Kidney (tissue), 14 donors: Measurements from ENCODE around the gene PIF1. TPM values are rescaled to one million over a fixed set of nuclear protein-coding genes. Genes with fewer than 3 reads are reported as not detected.

Source experiments
- DNase-seq, 5 donors: peaks; one replicate each; pipeline ENCODE4 v3.0.0-alpha.2; 2013 to 2020
- FAIRE-seq: peaks from 2 replicates; lab custom pipeline; 2012; peaks lifted over from hg19 to GRCh38; lab: Jason Lieb, UNC
- H3K27ac ChIP-seq, 2 donors: one replicate each; pipeline ENCODE4 v1.7.0; 2013; ENCODE audit warnings: low read depth in 2 of 2, low read length in 2 of 2, inconsistent platforms in 1 of 2
- H3K27me3 ChIP-seq: one replicate; pipeline ENCODE4 v1.7.1; 2013; ENCODE audit warnings: low read length, inconsistent platforms; ENCODE audit not compliant: control insufficient read depth, insufficient read depth
- H3K36me3 ChIP-seq, 3 donors: one replicate each; pipeline versions ENCODE4 v1.7.0 to v1.7.1; 2013; ENCODE audit warnings: low read length in 3 of 3, control low read depth in 1 of 3, inconsistent platforms in 1 of 3; ENCODE audit not compliant: insufficient read depth in 3 of 3, control insufficient read depth in 2 of 3
- H3K4me1 ChIP-seq, 3 donors: one replicate each; pipeline versions ENCODE4 v1.7.0 to v1.7.1; 2013; ENCODE audit warnings: low read length in 3 of 3, inconsistent platforms in 1 of 3, low read depth in 1 of 3; ENCODE audit not compliant: control insufficient read depth in 2 of 3, insufficient read depth in 2 of 3
- H3K4me3 ChIP-seq, 3 donors: one replicate each; pipeline versions ENCODE4 v1.7.0 to v1.8.1; 2013; ENCODE audit warnings: low read length in 3 of 3, control low read depth in 1 of 3, inconsistent platforms in 1 of 3
- H3K9ac ChIP-seq, 3 donors: one replicate each; pipeline versions ENCODE4 v1.7.0 to v1.7.1; 2013; ENCODE audit warnings: low read length in 3 of 3, control low read depth in 1 of 3, inconsistent platforms in 1 of 3
- H3K9me3 ChIP-seq, 3 donors: one replicate each; pipeline versions ENCODE4 v1.7.0 to v1.7.1; 2013; ENCODE audit warnings: low read length in 3 of 3, control low read depth in 1 of 3, inconsistent platforms in 1 of 3; ENCODE audit not compliant: control insufficient read depth in 2 of 3, insufficient read depth in 1 of 3
- intact Hi-C: fragments of 100-400 bp; cut with DNase I; formaldehyde crosslinking; loops from one replicate; pipeline ENCODE4 v1.11.1; 2022
- polyA plus RNA-seq: library from polyadenylated mRNA; stranded (reverse); fragments of 350-450 nt; fragmentation: Illumina TruSeq; extraction: RNeasy Lipid Tissue Mini Kit (QIAGEN cat#74804); gene quantifications from one replicate; pipeline ENCODE4 v1.2.3, GENCODE V29; 2014; ENCODE audit warnings: low read depth, low replicate concordance; ENCODE audit not compliant: insufficient read depth
- total RNA-seq: library from RNA; stranded (reverse); fragmentation: NEBNext Ultra II Directional; extraction: Animal tissue kit (Norgen Biotek cat#: 25700); gene quantifications from one replicate; pipeline ENCODE4 v1.2.1, GENCODE V29; 2021
- TF ChIP-seq, protein P1 (sequence below): IDR thresholded peaks from 3 replicates; pipeline ENCODE4 v1.5.1; 2012; ENCODE audit warnings: mild to moderate bottlenecking, moderate library complexity, borderline replicate concordance; ENCODE audit not compliant: insufficient read depth; ENCODE audit errors: extremely low read depth
- donor health status: control.
- donor health status: control.
- donor health status: control.
- donor health status: control.
- donor health status: control.
- donor health status: DM: yes; HTN: yes; CAD: no.
- donor health status: Normal renal cell carcinoma (clear cell type).

The PIF1 gene
- total and polyA plus RNA-seq, 2 donors from 2014 or later: 0.47 to 2.0 TPM

- no peak overlapping the region for H3K4me3 ChIP-seq
- peaks cover 0 to 8% (median 6%) of the 10 kb centered on the region in 3 donors for H3K4me1 ChIP-seq
- H3K27me3 ChIP-seq: no peaks in the 10 kb centered on the region
- H3K9me3 ChIP-seq: no peaks in the 10 kb centered on the region
- H3K9ac ChIP-seq: no peak overlapping the region
- no peak overlapping the region for H3K27ac ChIP-seq
- FAIRE-seq: no peak
- intact Hi-C loops: no loop called here
- no peaks in the 10 kb centered on the region for H3K36me3 ChIP-seq
- TF ChIP-seq, protein P1, sequence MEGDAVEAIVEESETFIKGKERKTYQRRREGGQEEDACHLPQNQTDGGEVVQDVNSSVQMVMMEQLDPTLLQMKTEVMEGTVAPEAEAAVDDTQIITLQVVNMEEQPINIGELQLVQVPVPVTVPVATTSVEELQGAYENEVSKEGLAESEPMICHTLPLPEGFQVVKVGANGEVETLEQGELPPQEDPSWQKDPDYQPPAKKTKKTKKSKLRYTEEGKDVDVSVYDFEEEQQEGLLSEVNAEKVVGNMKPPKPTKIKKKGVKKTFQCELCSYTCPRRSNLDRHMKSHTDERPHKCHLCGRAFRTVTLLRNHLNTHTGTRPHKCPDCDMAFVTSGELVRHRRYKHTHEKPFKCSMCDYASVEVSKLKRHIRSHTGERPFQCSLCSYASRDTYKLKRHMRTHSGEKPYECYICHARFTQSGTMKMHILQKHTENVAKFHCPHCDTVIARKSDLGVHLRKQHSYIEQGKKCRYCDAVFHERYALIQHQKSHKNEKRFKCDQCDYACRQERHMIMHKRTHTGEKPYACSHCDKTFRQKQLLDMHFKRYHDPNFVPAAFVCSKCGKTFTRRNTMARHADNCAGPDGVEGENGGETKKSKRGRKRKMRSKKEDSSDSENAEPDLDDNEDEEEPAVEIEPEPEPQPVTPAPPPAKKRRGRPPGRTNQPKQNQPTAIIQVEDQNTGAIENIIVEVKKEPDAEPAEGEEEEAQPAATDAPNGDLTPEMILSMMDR: no peak
- no peak for DNase-seq
Measured at GRCh38 chr15:64766058-64766457, 59.4 kb downstream of the PIF1 start.

Other genes starting within 250 kb of the PIF1 start
- 8.2 TPM for gene RBPMS2, start 50.1 kb downstream of the PIF1 start, total RNA-seq
- 24.2 TPM for gene RBPMS2, start 50.1 kb downstream of the PIF1 start, polyA plus RNA-seq
- gene PLEKHO2, start 16.3 kb upstream of the PIF1 start, total RNA-seq: 48.6 TPM
- 12.0 TPM for gene PLEKHO2, start 16.3 kb upstream of the PIF1 start, polyA plus RNA-seq
- gene ANKDD1A, start 86.3 kb upstream of the PIF1 start, total RNA-seq: 8.0 TPM
- 1.9 TPM for gene ANKDD1A, start 86.3 kb upstream of the PIF1 start, polyA plus RNA-seq
- 82.8 TPM for gene SPG21, start 164.3 kb upstream of the PIF1 start, total RNA-seq
- 115 TPM for gene SPG21, start 164.3 kb upstream of the PIF1 start, polyA plus RNA-seq
- gene MTFMT, start 204.0 kb upstream of the PIF1 start, total RNA-seq: 12.5 TPM
- gene MTFMT, start 204.0 kb upstream of the PIF1 start, polyA plus RNA-seq: 11.7 TPM
- 2.9 TPM for gene SLC51B, start 219.7 kb upstream of the PIF1 start, total RNA-seq
- 40.9 TPM for gene SLC51B, start 219.7 kb upstream of the PIF1 start, polyA plus RNA-seq
- 7.6 TPM for gene RASL12, start 242.3 kb upstream of the PIF1 start, total RNA-seq
- gene RASL12, start 242.3 kb upstream of the PIF1 start, polyA plus RNA-seq: 6.7 TPM